Prostate gland (tissue), 2 donors: ENCODE data around the gene SUFU. TPM values are rescaled to one million over a fixed set of nuclear protein-coding genes. Genes with fewer than 3 reads are reported as not detected.

Experiments used
- DNase-seq: peaks from one replicate; pipeline ENCODE4 v3.0.0-alpha.2; 2019; ENCODE audit warnings: low spot score
- H3K27ac ChIP-seq, 2 donors: fragments of 200-600 bp; sonication (generic); 2 replicates each; pipeline ENCODE4 v1.5.1; 2017 to 2019
- H3K27me3 ChIP-seq: fragments of 200-600 bp; sonication (generic); replicated peaks from 2 replicates; pipeline ENCODE4 v1.5.1; 2019; ENCODE audit not compliant: insufficient read depth
- H3K36me3 ChIP-seq, 2 donors: fragments of 200-600 bp; sonication (generic); 1 replicate in 1 of 2; 2 replicates in 1 of 2; pipeline versions ENCODE4 v1.5.1 to v1.8.1; 2017 to 2019
- H3K4me1 ChIP-seq: fragments of 200-600 bp; sonication (generic); replicated peaks from 2 replicates; pipeline ENCODE4 v1.5.1; 2019
- H3K4me3 ChIP-seq, 2 donors: fragments of 200-600 bp; sonication (generic); 2 replicates each; pipeline ENCODE4 v1.5.1; 2017 to 2019
- H3K9me3 ChIP-seq: fragments of 200-600 bp; sonication (generic); 2 replicates; pipeline ENCODE4 v1.5.1; 2017
- CTCF ChIP-seq, 4 experiments: fragments of 200-600 bp in 2 of 4; fragments of 450-650 bp in 2 of 4; sonication (generic) in 2 of 4; IDR thresholded peaks; 1 replicate in 3 of 4; 2 replicates in 1 of 4; pipeline ENCODE4 v1.5.1; 2016 to 2019; ENCODE audit warnings: antibody characterized with exemption in 4 of 4, mild to moderate bottlenecking in 2 of 4, moderate library complexity in 2 of 4
- POLR2A ChIP-seq: fragments of 450-650 bp; IDR thresholded peaks from one replicate; pipeline ENCODE4 v1.6.1; 2016; ENCODE audit warnings: antibody characterized with exemption, mild to moderate bottlenecking
- POLR2AphosphoS5 ChIP-seq: sonication (generic); formaldehyde crosslinking; IDR thresholded peaks from one replicate; pipeline ENCODE4 v1.6.1; 2017; ENCODE audit warnings: antibody characterized with exemption
- WGBS: methylation state at CpG from one replicate; pipeline ENCODE4 v1.1.5; 2018; 5-methylcytosine and 5-hydroxymethylcytosine counted together
- intact Hi-C: fragments of 100-400 bp; cut with DNase I; formaldehyde crosslinking; loops from one replicate; pipeline ENCODE4 v1.14.2; 2022
- total RNA-seq, 2 donors: library from RNA; depleted of rRNA; stranded (reverse); fragments of >200 nt; gene quantifications; one replicate each; pipeline ENCODE4 v1.1.0, GENCODE V29; 2016

The SUFU gene
- total RNA-seq, 2 donors from 2014 or later: 17.4 to 20.4 TPM

- WGBS: 100% methylated on average over 1 of the region's 1 CpG
- H3K36me3 ChIP-seq: no peaks in the 10 kb centered on the region
- no peak overlapping the region for H3K4me3 ChIP-seq
- H3K27ac ChIP-seq: no peak overlapping the region
- no peak for TF ChIP-seq POLR2A
- no peak for DNase-seq
- H3K9me3 ChIP-seq: no peaks in the 10 kb centered on the region
- H3K27me3 ChIP-seq: no peaks in the 10 kb centered on the region
- no peaks in the 10 kb centered on the region for H3K4me1 ChIP-seq
- intact Hi-C loops: loop anchor here (10.0 kb wide), 1 partner anchor 354 kb away; no protein-coding TSS in a partner anchor
Measured at GRCh38 chr10:102588875-102589274, 85.1 kb downstream of the SUFU start.

DNA sequence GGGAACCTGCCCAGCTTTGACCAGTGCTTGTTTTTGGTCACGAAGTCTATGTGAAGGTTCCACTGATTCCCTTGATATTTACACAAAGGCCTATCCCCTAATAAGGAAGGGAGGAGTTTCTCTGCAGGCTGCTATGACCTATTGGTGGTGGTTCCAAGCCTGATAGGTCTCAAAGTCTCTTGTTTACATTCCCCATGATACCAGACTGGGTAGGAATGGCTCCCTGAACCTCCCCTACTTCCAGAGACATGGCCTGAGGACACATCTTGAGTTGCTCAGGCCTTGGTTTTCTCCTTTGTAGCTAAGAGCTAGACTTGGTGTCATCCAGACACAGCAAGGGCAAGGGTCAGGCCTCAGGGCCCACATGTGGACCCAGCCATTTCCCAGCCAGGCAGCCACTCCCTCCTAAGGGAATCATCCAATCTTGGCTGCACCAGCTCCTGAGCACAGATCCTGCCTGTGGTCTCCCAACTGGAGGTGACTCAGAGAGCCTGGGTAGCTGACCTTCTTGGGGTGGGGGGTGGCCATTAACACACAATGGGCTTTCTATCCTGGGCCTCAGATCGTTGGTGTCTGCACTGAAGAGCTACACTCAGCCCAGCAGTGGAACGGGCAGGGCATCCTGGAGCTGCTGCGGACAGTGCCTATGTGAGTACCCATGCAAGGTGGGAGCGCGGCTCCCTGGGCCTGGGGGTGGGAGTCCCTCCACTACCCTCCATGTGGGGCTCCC is 89.5 kb downstream of the SUFU start:
- intact Hi-C loops: no loop called here
- no peak for TF ChIP-seq POLR2A
- no peak for TF ChIP-seq CTCF (IDR thresholded peaks at IDR 0.05)
- no peak for TF ChIP-seq POLR2AphosphoS5
- Histone ChIP-seq H3K36me3 (no peaks in the 10 kb centered on the region), H3K27ac (no peak overlapping the region), H3K4me1 (no peaks in the 10 kb centered on the region), H3K27me3 (no peaks in the 10 kb centered on the region), H3K9me3 (no peaks in the 10 kb centered on the region), H3K4me3 (no peak overlapping the region)
- no peak for DNase-seq
- 79% methylated on average over 6 of the region's 6 CpGs for WGBS

GRCh38 chr10:102593804-102594079 is 90.0 kb downstream of the SUFU start:
- H3K36me3 ChIP-seq: no peaks in the 10 kb centered on the region
- TF ChIP-seq POLR2AphosphoS5 (no peak), CTCF (IDR thresholded peaks at IDR 0.05) (no peak), POLR2A (no peak)
- intact Hi-C loops: no loop called here
- no peak overlapping the region for H3K4me3 ChIP-seq
- H3K27me3 ChIP-seq: no peaks in the 10 kb centered on the region
- no peaks in the 10 kb centered on the region for H3K9me3 ChIP-seq
- DNase-seq: no peak
- no peak overlapping the region for H3K27ac ChIP-seq
- 87% methylated on average over 6 of the region's 6 CpGs for WGBS
- no peaks in the 10 kb centered on the region for H3K4me1 ChIP-seq

DNA sequence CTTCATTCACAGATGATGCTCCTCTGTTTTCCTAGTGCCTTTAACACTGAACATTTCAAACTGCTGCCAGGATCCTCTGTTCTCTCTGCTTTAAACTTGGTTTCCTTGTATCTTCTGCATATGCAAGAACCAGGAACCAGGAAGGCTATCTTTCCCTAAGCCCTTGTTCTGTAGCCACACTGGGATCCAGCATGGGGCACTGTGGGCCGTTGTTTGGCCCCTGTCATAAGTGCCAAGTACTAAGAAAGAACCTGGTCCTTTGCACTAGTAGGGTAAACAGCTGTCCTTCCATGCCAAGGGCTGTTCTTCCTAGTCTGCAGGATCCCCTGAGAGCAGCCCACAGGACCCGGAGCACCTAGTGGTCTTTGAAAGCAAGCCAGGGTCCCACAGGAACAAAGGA is 91.5 kb downstream of the SUFU start:
- Histone ChIP-seq H3K36me3 (no peaks in the 10 kb centered on the region), H3K4me1 (no peaks in the 10 kb centered on the region), H3K9me3 (no peaks in the 10 kb centered on the region), H3K4me3 (no peak overlapping the region), H3K27me3 (no peaks in the 10 kb centered on the region), H3K27ac (no peak overlapping the region)
- intact Hi-C loops: loop anchor here (5.0 kb wide), 1 partner anchor 88 kb away; no protein-coding TSS in a partner anchor
- TF ChIP-seq CTCF (IDR thresholded peaks at IDR 0.05) (no peak), POLR2A (no peak), POLR2AphosphoS5 (no peak)
- 54% methylated on average over 2 of the region's 2 CpGs for WGBS
- no peak for DNase-seq

DNA sequence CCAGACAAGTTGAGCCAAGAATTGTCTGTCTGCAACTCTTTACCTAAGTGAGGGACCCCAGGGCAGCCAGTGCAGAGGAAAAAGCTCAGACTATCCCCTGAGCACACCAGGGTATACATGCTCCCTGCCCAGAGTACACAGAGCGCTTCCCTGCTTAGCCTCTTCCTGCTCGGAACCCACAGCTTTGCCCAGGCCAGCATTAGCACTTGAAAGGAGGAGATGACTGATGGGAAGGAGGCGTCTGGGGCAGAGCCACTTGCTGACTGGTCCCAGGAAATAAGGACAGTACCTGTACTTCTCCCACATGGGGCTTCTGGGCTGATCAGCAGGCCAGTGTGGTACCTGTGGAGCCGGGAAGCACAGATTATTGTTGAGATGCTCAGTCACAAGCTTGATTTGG is 92.1 kb downstream of the SUFU start:
- Histone ChIP-seq H3K36me3 (no peaks in the 10 kb centered on the region), H3K4me3 (no peak overlapping the region), H3K9me3 (no peaks in the 10 kb centered on the region), H3K27ac (no peak overlapping the region), H3K27me3 (no peaks in the 10 kb centered on the region), H3K4me1 (no peaks in the 10 kb centered on the region)
- TF ChIP-seq CTCF (IDR thresholded peaks at IDR 0.05): no peak
- no peak for TF ChIP-seq POLR2A
- TF ChIP-seq POLR2AphosphoS5: no peak
- DNase-seq: no peak
- WGBS: 85% methylated on average over 4 of the region's 4 CpGs
- intact Hi-C loops: loop anchor here (5.0 kb wide), 1 partner anchor 89 kb away; no protein-coding TSS in a partner anchor
